Measurements from ENCODE around the gene MBD5.

DNA sequence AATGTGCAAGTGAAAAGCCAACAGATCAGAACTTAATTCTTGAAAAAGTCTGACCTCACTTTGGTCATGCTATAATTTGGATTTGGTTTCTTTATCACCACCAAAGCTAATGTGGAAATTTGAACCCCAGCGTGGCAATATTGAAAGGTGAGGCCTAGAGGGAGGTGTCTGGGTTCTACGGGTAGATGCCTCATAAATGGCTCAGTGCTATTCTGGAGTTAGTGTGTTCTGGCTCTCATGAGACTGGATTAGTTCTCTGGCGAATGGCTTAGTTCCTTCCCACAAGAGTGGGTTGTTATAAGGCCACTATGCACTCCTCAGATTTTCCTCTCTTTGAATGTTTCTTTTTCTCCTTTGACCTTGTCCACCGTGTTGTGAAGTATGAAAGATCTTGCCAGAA lies 22.7 kb upstream of the MBD5 start:
- TF ChIP-seq CTCF (conservative IDR thresholded peaks at IDR 0.05 in 1 of 2, IDR thresholded peaks at IDR 0.05 in 1 of 2; ENCODE audit: extremely low read depth in 1 of 2, insufficient read depth in 1 of 2, low read depth in 1 of 2, low read length in 2 of 2) (no peak), EZH2 (IDR thresholded peaks at IDR 0.05; ENCODE audit: borderline replicate concordance, low read length) (no peak)

All from mammary epithelial cell (primary cell).